ENCODE measurements around the gene PILRA.
"Not testable (repeated sequence)": the region's sequence is repeated elsewhere in the genome, so short reads cannot be mapped to it uniquely, and the experiment has no call there.

PILRA gene

GRCh38 chr7:100435401-100436304, 62.4 kb downstream of the PILRA start:
- no peak for DNase-seq

- no peak for DNase-seq
Observed at GRCh38 chr7:100437150-100438100, 64.1 kb downstream of the PILRA start.

GRCh38 chr7:100438172-100438571, 64.9 kb downstream of the PILRA start:
- DNase-seq = no peak

- DNase-seq = not testable (repeated sequence)
Observed at GRCh38 chr7:100438731-100439130, 65.4 kb downstream of the PILRA start.

GRCh38 chr7:100439244-100439643, 66.0 kb downstream of the PILRA start:
- DNase-seq = not testable (repeated sequence)

- DNase-seq = no peak
Observed at GRCh38 chr7:100441641-100442535, 68.6 kb downstream of the PILRA start.

GRCh38 chr7:100443096-100443840, 70.0 kb downstream of the PILRA start:
- no peak for DNase-seq

- DNase-seq = no peak
Observed at GRCh38 chr7:100444311-100445278, 71.3 kb downstream of the PILRA start.

- no peak for DNase-seq
Observed at GRCh38 chr7:100446040-100446439, 72.8 kb downstream of the PILRA start.

- DNase-seq = not testable (repeated sequence)
Observed at GRCh38 chr7:100447363-100447762, 74.1 kb downstream of the PILRA start.

- no peak for DNase-seq
Observed at GRCh38 chr7:100449190-100449795, 76.0 kb downstream of the PILRA start.
